ENCODE results near the gene SUN5. TPM values are rescaled to one million over a fixed set of nuclear protein-coding genes. Genes with fewer than 3 reads are reported as not detected.

The SUN5 gene
- total RNA-seq, 1 experiment from 2014 or later = not detected

DNA sequence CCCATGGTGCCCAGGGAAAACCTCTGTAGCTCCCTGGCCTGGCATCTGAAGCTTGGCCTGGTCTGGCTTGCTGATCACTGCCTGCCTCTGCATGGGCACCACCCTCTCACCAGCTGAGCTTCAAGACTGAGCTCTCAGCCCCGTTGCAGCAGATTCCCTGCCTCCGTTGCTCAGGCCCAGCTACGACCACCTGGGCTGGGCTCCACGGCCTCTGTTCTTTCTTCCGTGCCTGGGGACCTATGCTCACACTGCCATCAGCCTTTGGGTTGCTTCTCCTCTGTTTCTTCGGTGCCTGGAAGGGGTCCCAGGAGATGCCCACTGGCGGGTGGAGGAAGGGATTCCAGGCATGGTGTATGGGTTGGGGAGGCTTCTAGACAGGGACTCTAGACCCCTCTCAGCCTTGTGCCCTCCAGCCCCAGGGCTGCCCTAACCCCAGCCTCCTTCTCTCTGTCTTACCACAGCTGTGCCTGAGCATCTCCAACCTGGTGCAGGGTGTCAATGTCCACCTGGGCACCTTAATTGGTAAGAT is 12.4 kb upstream of the SUN5 start:
- in situ Hi-C loops (cut with HindIII; ENCODE audit: low pct_unique_long_range_greater_than_20kb, low sequenced_read_pairs) = no loop called here
- DNase-seq (ENCODE audit: low read depth) = no peak

DNA sequence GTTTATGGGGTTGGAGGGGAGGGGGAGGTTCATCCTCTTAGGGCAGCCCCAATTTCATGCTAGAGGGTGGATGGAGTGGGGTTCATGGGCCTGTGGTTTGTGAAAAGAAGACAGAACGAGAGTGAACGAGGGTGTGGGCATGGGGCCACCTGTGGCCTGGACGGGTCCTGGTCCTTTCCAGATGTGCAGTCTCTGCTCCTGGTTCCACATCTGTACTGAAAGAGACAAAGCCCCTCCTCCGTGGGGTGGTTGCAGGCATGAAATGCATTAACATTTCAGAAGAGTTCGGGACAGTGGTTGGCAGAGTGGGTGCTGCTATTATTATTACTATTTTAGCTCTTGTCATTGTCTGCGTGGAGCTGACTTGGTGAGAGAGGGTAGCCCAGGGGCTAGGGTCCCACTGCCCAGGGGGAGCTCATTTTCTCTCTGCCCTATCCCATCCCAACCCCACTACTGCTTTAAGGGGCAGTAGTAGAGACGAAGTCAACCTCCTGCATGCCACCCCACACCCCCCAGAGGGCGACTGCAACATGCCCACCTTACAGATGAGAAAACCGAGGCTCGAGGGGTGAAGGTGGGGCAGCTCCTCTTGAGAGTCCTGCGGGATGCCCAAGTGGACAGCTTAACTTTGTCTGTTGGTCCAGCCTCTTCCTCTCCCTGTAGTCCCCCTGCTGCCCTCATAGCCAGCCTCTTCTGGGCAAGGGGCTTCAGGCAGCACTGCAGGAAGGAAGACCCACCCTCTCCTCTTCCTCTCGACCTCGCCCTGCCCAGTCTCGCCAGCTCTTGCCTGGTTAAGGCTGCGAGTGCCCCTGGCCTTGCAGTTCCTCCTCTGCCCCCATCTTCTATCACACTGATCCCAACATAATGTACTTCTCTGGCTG is 11.7 kb upstream of the SUN5 start:
- no peak for DNase-seq (ENCODE audit: low read depth)
- in situ Hi-C loops (cut with HindIII; ENCODE audit: low pct_unique_long_range_greater_than_20kb, low sequenced_read_pairs) = no loop called here

DNA sequence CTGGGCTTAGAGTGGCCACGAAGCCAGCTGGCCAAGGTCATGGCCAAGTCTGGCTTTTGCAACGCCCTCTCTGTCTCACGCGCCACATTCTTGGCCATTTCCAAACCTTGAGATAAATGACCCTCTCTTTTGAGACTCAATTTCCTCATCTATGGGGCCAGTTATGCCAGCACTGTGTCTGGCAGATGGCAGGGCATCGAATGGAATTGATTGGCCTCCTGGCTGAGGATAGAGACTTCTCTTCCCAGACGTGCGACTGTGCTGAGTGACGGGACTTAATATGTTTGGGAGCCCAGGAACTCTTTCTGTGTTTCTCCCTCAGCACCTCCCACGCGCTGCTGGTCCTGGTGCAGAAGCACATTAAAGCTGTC is 10.9 kb upstream of the SUN5 start:
- in situ Hi-C loops (cut with HindIII; ENCODE audit: low pct_unique_long_range_greater_than_20kb, low sequenced_read_pairs) = no loop called here
- DNase-seq (ENCODE audit: low read depth) = no peak

DNA sequence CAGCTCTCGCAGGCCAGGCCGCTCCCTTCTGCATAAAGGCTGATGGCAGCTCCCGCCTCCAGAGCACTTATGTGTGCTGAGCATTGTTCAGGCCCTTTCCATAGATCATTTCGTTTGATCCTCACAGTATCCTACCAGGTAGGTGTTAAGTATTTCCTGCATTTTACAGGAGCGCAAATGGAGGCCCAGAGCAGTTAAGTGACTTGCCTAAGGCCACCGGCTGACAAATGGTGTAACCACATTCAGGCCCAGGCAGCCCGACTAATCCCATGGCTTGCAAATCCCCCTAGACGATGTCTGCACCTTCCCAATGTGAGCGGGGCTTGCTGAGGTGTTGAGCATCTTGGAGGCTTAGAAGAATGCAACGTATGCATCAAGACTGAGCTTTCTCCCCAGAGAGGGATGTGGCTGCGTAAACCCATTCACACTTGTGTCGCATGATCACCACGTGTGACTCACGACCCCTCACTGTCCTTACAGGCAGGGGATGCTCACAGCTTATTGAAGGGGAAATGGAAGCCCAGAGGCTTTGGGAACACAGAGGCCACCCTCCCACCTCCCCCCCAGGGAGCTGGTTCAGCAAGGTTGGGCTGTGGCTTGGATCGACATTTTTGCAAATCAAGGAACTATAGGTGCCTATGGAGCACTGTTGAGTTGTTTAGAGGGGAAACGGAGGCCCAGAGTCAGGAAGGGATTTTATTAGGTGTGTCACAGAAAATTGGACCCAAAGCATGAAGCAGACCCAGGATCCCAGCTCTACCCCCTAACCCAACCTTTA is 10.3 kb upstream of the SUN5 start:
- no peak for DNase-seq (ENCODE audit: low read depth)
- in situ Hi-C loops (cut with HindIII; ENCODE audit: low pct_unique_long_range_greater_than_20kb, low sequenced_read_pairs) = no loop called here

DNA sequence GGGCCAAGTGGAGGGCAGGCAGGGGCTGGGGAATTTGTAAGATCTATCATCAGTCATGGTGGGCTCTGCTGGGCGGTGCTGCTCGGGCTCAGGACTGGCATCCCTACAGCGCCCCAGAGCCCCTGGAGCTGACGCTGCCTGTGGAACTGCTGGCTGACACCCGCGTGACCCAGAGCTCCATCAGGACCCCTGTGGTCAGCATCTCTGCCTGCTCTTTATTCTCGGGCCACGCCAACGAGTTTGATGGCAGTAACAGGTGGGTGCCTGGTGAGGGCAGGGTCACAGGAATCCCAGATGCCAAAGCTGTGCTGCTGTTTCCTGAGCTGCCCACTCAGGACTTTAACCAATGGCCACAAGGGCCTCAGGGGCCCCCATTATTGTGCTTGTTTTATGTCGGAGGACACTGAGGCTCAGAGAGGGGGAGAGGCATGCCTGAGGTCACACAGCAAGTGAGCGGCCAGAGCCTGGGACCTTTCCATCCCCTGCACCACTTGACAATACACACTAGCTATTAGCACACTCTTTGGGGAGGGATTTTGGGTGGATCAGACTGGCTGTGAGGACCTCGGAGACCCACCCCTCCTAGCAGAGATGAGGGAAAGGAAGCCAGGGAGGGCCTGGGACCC is 9.6 kb upstream of the SUN5 start:
- in situ Hi-C loops (cut with HindIII; ENCODE audit: low pct_unique_long_range_greater_than_20kb, low sequenced_read_pairs) = no loop called here
- DNase-seq (ENCODE audit: low read depth) = no peak

DNA sequence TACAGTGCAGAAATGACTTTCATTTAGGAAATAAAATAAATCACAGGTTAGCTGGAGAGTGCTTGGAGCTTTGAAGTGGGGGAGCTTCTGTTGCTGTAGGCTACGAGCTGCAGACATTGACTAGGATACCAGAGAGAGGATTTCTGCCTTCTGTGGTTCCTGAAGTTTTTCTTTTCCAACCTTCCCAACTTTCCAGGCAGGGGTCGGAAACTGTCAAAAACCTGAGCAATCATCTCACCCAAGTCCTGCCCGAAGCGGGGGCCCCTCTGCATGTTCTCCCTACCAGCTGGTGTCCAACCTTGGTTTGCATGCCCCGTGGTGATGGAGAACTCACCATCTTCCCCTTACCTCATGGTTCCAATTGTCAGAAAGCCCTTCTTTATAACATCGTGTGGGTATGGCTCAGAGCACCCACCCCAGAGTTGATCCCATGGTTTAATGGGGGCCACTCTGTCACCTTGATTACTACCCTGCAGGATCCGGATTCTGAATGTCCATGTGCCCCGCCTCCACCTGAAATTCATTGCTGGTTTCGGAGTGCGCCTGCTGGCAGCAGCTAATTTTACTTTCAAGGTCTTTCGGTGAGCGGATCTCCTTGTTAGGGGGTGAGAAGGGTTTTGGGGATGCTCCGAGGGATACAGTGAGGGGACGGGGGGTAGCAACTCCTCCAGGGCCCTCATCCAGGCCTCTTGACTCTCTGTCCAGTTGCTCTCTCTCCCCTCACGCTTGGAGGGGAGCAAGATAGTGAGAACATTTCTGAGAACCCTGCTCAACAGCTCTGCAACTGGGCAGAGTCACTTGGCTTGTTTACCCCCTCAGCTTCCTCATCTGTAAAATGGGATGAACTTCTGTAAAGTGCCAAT is 8.3 kb upstream of the SUN5 start:
- in situ Hi-C loops (cut with HindIII; ENCODE audit: low pct_unique_long_range_greater_than_20kb, low sequenced_read_pairs) = no loop called here
- DNase-seq (ENCODE audit: low read depth) = no peak

DNA sequence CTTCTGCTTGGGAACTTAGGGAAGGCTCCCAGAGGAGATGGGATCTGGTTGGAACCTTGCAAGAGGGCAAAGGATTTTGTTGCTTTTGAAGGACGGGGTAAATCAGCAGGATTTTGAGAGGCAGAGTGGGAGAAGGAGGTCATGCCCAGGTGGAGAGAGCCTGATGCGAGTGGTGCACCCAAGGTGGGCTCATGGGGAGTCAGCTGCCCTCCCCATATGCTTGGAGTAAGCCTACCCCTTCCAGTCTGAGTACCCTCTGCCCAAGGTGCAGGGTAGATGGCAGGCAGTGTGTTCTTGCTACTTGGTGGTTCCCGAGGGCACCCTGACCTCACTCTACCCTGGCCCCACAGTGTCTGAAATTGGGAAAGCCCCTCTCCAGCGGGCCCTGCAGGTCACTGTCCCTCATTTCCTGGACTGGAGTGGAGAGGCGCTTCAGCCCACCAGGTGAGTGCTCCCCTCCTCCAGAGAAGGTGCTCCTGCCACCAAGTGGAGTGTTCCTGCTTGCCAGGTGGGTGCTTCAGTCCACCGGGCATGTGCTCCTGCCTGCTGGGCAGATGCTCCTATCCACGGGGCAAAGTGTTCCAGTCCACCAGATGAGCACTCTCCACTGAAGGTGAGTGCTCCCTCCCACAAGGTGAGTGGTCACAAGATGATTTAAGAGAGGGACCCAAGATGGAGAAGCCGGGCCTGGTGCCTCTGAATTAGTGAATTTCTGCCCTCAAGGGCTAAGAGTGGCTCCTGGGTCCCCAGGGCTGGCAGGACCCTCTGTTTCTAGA is 6.6 kb upstream of the SUN5 start:
- in situ Hi-C loops (cut with HindIII; ENCODE audit: low pct_unique_long_range_greater_than_20kb, low sequenced_read_pairs) = no loop called here
- DNase-seq (ENCODE audit: low read depth) = no peak

DNA sequence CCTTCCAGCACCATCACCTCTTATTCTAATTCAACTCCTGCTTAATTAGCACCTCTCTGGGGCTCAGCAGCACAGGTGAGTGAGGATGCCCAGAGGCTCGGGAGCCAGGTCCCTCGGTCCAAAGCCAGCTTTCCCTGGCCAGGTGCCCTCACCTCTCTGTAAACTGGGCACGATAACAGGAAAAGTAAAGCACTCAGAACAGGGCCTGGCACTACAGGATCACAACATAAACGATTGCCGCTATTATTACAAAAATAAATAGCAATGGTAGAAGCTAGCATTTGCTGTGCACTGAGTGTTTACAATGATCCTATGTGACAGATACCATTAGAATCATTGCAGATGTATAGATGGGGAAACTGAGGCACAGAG is 5.9 kb upstream of the SUN5 start:
- in situ Hi-C loops (cut with HindIII; ENCODE audit: low pct_unique_long_range_greater_than_20kb, low sequenced_read_pairs) = no loop called here

DNA sequence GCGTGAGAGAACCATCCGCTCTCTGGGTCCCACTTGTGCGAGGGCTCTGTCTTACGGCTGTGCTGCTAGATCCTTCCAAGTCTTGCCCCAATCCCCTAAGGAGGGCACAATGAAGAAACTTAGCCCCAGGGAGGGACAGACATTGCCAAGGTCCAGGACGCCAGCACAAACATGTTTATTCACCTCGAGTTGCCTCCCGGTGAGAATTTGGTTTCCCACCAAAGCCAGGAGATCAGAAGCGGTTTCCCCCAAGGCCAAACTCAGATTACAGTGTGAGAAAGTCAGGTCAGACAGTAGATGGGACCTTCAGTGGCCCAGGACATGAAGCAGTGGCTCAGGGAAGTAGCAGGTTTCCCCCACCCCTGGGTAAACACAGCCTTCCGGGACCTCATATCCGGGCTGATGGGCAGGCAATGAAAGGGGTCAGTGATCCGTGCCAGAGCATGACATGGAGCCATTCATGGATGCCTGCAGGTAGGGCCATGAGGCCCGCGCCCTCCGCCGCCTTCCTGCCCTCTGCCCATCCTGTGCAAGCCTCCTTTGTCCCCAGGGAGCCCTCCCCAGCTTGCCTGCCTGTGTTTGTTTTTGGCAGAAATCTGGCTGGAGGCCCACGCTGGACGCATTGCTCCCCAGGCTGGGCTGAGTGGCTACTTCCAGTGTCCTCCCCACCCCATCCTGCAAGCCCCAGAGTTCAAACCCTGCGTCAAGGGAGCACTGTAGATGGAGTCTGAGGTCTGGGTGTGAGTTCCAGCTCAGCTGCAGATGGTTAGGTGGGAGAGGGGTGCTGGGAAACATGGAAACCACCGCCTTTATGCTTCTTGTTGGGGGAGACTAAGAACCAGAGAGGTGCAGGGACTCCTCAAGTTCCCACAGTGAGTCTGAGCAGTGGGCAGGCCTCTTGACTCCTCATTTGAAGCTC is 5.2 kb upstream of the SUN5 start:
- in situ Hi-C loops (cut with HindIII; ENCODE audit: low pct_unique_long_range_greater_than_20kb, low sequenced_read_pairs) = no loop called here
- peak; percentile 16 for DNase-seq (ENCODE audit: low read depth)

More for the DNA sequence above, 5.9 kb upstream of the SUN5 start:
- DNase-seq (ENCODE audit: low read depth) = no peak

DNA sequence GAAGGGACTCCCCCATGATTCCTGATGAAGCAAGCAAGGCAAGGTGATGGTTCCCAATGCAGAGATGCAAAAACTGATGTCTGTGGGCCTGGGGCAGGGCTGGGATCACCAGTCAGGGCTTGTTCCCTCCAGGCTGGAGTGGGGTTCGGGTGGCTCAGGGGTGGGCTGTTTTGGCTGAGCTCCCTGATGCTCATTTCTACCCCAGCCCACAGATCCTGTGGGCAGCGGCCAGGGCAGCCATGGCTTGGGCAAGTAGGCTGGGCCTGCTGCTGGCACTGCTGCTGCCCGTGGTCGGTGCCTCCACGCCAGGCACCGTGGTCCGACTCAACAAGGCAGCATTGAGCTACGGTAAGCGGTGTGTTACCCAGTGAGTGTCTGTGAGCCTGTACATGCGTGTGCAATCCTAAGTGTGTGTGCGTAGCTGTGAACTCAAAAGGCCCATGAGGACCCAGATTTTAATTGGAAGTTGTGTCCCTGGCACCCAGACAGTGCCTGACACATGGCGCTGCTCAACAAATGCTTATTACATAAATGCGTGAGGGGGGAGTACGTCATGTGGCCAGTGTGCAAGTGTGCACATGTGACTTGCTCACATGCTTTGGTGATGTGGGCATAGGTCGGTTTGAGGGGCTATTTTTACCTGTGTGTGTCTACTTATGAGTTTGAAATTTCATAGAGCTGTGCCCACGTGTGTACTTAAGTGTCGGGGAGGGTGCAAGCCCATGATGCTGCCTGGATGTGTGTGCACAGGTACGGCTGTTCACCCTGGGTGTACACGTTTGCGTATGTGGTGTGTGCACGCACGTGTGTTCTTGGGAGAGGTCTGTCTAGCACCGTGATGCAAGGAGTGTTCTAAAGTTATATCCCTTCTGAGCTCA is 4.3 kb upstream of the SUN5 start:
- DNase-seq (ENCODE audit: low read depth) = no peak
- in situ Hi-C loops (cut with HindIII; ENCODE audit: low pct_unique_long_range_greater_than_20kb, low sequenced_read_pairs) = no loop called here

DNA sequence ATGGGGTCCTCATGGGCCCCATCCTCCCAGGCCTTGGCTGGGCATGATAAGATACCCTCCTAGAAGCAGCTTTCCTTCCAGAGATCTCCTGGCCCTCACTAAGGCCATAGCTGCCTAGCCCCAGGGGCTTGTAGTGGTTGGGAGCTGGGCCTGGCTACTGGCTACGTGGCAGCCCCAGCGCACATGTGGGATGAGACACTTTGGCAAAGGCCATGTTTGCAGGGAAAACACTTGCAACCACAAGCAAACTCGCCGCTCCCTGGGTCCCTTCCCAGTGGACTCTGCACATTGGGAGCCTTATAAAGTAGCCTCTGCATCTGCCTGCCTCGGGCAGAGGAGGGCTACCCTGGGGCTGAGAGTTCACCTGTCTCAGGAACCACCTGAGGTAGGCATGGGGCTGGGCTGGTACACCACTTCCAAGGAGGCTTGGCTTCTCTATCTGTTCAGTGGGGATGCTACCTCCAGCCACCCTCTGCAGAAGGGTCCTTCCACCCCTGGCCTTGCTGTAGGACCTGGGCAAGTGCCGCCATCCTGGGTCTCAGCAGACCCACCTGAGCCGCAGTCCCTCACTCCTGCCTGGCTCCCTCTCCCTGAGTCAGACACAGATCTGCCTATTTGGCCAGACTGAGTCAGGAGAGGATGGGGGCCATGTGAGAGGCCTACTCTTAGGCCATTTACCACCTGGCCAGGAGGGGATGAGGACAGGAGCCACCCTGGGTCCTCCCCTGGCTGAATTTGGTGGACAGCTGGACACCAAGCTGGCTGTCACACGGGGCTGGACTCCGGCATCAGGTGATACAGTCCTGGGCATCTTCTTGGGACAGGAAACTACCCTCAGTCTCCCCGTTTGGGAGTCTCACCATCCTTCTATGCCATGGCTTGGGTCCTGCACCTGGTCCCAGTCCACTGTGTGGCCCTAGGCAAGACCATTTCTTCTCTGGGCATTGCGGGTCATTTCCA is 3.4 kb upstream of the SUN5 start, which contains the start of gene BPIFB2:
Gene BPIFB2 (plus strand): TSS at position 329 of the 960 bp plus-strand sequence. CDS start 871 bp downstream, outside the sequence.
- no peak for DNase-seq (ENCODE audit: low read depth)
- in situ Hi-C loops (cut with HindIII; ENCODE audit: low pct_unique_long_range_greater_than_20kb, low sequenced_read_pairs) = no loop called here

DNA sequence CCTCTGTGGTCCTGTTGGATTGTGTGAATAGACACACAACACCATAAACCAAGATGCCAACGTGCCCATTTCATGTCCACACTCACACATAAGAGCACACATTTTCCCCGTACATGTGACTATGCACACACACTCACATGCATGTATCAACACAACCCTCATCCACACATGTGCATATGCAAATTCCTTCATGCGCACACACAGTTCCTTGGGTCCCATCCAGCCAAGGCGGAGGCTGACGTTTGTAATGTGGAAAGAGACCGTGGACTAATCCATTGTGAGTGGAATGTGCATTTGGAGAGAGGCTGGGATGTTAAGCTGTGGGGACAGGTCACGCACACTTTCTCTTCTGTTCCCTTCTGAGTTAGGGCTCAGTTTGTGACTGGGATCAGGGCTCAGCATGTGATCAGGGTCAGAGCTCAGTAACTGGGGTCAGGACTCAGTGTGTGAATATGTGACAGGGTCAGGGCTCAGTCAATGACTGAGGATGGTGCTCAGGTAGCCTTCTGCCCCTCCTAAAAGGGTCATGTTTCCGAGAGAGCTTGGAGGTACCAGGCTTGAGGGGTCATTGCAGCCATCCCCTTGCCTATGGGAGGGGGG is 2.6 kb upstream of the SUN5 start:
- in situ Hi-C loops (cut with HindIII; ENCODE audit: low pct_unique_long_range_greater_than_20kb, low sequenced_read_pairs) = no loop called here
- DNase-seq (ENCODE audit: low read depth) = no peak

DNA sequence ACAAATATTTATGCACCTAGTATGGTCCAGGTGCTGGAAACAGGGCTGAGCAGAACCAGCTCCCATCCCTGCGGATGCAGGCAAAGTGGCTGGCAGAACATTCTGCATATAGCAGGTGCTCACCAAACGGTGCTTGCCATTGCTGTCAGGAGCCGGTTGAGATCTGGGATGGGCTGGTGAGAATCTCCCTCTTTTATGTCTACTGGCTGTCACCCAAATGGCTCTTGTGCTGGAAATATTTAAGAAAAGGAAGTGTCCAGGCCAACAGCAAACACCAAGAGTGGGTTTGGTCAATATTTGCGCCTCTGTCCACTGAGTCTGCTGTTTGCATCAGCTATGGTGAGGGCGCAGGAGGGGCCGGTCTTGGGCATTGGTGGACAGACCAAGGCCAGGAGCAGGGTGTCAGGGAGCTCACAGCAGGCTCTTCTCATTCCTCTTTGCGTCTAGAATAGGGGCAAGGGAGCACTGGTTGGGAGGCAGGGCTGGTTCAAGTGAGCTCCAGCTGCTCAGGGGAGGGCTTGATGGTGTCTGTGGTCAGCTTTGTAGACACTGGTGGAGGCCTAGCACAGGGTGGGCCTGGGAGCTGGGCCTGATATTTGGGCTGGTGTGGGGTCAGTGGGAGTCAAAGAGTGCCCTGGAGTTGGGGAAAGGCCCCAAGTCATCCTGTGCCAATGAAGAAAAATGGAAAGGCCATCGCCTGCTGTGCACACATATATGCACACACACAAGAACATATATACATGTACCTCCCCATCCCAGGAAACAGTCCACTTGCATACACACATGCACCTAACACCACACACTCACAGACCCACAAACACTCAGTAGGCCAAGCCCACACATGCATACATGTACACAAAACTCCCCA is 1.9 kb upstream of the SUN5 start:
- in situ Hi-C loops (cut with HindIII; ENCODE audit: low pct_unique_long_range_greater_than_20kb, low sequenced_read_pairs) = no loop called here
- DNase-seq (ENCODE audit: low read depth) = no peak
